Esophagus squamous epithelium (tissue), 4 donors: ENCODE measurements around the gene ANTXR1.

Source experiments
- CTCF ChIP-seq, 6 experiments: fragments of 450-650 bp in 4 of 6; fragments of 200-600 bp in 2 of 6; sonication (generic) in 2 of 6; IDR thresholded peaks; one replicate each; pipeline ENCODE4 v1.5.1; 2016 to 2019; ENCODE audit warnings: antibody characterized with exemption in 6 of 6, mild to moderate bottlenecking in 4 of 6, moderate library complexity in 4 of 6
- POLR2A ChIP-seq, 4 donors: fragments of 450-650 bp; IDR thresholded peaks; one replicate each; pipeline ENCODE4 v1.6.1; 2017; ENCODE audit warnings: antibody characterized with exemption in 4 of 4, mild to moderate bottlenecking in 4 of 4, moderate library complexity in 3 of 4

- TF ChIP-seq CTCF (IDR thresholded peaks at IDR 0.05) (no peak), POLR2A (IDR thresholded peaks at IDR 0.05) (no peak)
These were observed 154.0 kb downstream of the ANTXR1 start for GRCh38 chr2:69166812-69167468.
